ENCODE data around the gene REV1. TPM values are rescaled to one million over a fixed set of nuclear protein-coding genes. Genes with fewer than 3 reads are reported as not detected.
A peak's percentile ranks its signal among the peaks of the same experiment; 100 is the strongest.
"Not testable (repeated sequence)": the region's sequence is repeated elsewhere in the genome, so short reads cannot be mapped to it uniquely, and the experiment has no call there.

The REV1 gene
- polyA plus RNA-seq, 3 donors from 2014 or later: 11.5 to 14.5 (median 14.3) TPM

GRCh38 chr2:99478632-99479031 is 11.2 kb downstream of the REV1 start:
- H3K9me3 Mint-ChIP-seq: no peaks in the 10 kb centered on the region
- DNase-seq: no peak
- no peaks in the 10 kb centered on the region for H3K27me3 Mint-ChIP-seq (ENCODE audit: low read depth in 3 of 3)
- peak overlapping the region in 1 of 6 donors; percentile 1 for H3K27ac Mint-ChIP-seq
- H3K4me3 Mint-ChIP-seq: no peak overlapping the region
- H3K36me3 Mint-ChIP-seq: no peaks in the 10 kb centered on the region
- H3K4me1 Mint-ChIP-seq: peaks cover 24 to 54% of the 10 kb centered on the region in 2 donors

DNA sequence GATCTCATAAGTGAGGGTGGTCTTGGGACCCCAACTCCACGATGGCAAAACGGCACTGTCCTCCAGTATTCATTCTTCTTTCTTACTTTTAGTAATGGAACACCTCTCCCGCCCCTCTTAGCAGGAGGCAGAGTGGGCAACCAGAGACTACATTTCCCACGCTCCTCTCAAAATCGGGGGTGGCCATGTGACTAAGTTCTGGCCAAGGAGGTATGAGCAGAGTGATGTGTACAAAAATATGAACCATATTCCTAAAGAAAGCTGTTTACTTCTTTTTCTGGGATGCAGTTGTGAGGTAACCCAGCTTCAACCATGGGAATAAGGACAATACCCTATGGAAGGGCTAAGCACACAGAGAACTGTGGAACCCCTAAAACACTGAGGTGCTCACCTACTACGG is 12.8 kb downstream of the REV1 start:
- no peaks in the 10 kb centered on the region for H3K27me3 Mint-ChIP-seq (ENCODE audit: low read depth in 3 of 3)
- no peaks in the 10 kb centered on the region for H3K9me3 Mint-ChIP-seq
- no peak for DNase-seq
- H3K36me3 Mint-ChIP-seq: no peaks in the 10 kb centered on the region
- H3K4me3 Mint-ChIP-seq: no peak overlapping the region
- H3K27ac Mint-ChIP-seq: no peak overlapping the region
- H3K4me1 Mint-ChIP-seq: peaks cover 23 to 58% of the 10 kb centered on the region in 2 donors

DNA sequence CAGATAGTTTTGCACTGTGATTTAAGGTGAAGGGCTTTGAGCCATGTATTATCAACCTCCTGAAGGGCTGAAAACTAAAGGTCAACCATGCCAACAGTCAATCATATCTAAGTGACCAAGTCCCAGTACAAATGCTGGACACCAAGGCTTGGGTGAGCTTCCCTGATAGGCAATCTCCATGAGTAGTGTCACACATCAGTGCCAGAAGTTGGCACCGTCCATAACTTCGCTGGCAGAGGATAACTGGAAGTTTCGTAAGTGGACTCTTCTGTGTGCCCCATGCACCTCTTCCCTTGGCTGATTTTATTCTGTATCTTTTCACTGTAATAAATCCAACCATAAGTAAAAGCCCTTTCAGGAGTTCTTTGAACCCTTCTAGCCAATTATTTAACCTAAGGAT is 13.2 kb downstream of the REV1 start:
- H3K36me3 Mint-ChIP-seq: no peaks in the 10 kb centered on the region
- DNase-seq: no peak
- H3K9me3 Mint-ChIP-seq: no peaks in the 10 kb centered on the region
- H3K27me3 Mint-ChIP-seq (ENCODE audit: low read depth in 3 of 3): no peaks in the 10 kb centered on the region
- peaks cover 24 to 61% of the 10 kb centered on the region in 2 donors for H3K4me1 Mint-ChIP-seq
- H3K4me3 Mint-ChIP-seq: no peak overlapping the region
- peak overlapping the region in 1 of 6 donors; percentile 28 for H3K27ac Mint-ChIP-seq

DNA sequence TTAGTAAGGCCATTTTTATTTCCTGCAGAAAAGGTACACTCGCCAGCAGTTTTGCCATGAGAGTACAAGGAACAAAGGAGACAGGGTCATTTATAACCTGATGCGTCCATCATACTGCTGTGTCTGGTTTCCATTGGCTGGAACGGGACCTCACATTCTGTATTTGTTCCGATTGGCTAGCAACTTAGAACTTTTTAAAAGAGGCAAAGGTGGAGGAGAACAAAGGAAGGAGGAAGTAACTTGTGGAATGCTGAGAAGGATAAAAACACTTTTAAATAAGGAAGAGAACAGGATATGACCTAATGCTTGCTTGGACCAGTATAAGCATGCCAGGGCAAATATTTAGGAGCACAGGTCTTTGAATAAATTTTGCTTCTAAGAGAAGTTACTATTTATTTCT is 14.7 kb downstream of the REV1 start:
- not testable (repeated sequence) for H3K27me3 Mint-ChIP-seq (ENCODE audit: low read depth in 3 of 3); DNase-seq; H3K27ac Mint-ChIP-seq; H3K36me3 Mint-ChIP-seq; H3K4me3 Mint-ChIP-seq; H3K9me3 Mint-ChIP-seq
- H3K4me1 Mint-ChIP-seq: peaks cover 26 to 69% of the 10 kb centered on the region in 2 donors

GRCh38 chr2:99473518-99474083 is 16.2 kb downstream of the REV1 start:
- no peaks in the 10 kb centered on the region for H3K27me3 Mint-ChIP-seq (ENCODE audit: low read depth in 3 of 3)
- H3K27ac Mint-ChIP-seq: peak overlapping the region in 1 of 6 donors; percentile 2
- peaks cover 24 to 67% of the 10 kb centered on the region in 2 donors for H3K4me1 Mint-ChIP-seq
- H3K36me3 Mint-ChIP-seq: no peaks in the 10 kb centered on the region
- H3K9me3 Mint-ChIP-seq: no peaks in the 10 kb centered on the region
- no peak overlapping the region for H3K4me3 Mint-ChIP-seq
- DNase-seq: no peak

DNA sequence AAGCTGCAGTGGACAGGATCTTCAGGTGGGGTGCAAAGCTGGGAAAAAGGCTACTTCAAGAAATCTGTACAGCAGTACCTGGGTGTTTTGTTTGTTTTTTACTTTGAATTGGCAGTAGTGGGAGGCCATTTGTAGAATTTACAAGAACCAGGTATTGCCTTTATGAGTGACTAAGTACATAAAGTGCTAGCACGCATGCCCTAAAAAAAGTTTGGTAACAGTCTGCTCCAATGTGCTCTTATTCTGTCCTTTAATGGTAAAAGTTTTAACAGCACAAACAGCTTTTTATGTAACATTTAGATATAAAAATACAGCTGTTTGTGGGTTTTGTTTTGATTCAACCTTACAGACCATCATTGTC is 17.2 kb downstream of the REV1 start:
- H3K9me3 Mint-ChIP-seq: no peaks in the 10 kb centered on the region
- H3K27ac Mint-ChIP-seq: no peak overlapping the region
- H3K4me3 Mint-ChIP-seq: no peak overlapping the region
- H3K36me3 Mint-ChIP-seq: no peaks in the 10 kb centered on the region
- no peak for DNase-seq
- H3K27me3 Mint-ChIP-seq (ENCODE audit: low read depth in 3 of 3): no peaks in the 10 kb centered on the region
- H3K4me1 Mint-ChIP-seq: peaks cover 20 to 60% of the 10 kb centered on the region in 2 donors

DNA sequence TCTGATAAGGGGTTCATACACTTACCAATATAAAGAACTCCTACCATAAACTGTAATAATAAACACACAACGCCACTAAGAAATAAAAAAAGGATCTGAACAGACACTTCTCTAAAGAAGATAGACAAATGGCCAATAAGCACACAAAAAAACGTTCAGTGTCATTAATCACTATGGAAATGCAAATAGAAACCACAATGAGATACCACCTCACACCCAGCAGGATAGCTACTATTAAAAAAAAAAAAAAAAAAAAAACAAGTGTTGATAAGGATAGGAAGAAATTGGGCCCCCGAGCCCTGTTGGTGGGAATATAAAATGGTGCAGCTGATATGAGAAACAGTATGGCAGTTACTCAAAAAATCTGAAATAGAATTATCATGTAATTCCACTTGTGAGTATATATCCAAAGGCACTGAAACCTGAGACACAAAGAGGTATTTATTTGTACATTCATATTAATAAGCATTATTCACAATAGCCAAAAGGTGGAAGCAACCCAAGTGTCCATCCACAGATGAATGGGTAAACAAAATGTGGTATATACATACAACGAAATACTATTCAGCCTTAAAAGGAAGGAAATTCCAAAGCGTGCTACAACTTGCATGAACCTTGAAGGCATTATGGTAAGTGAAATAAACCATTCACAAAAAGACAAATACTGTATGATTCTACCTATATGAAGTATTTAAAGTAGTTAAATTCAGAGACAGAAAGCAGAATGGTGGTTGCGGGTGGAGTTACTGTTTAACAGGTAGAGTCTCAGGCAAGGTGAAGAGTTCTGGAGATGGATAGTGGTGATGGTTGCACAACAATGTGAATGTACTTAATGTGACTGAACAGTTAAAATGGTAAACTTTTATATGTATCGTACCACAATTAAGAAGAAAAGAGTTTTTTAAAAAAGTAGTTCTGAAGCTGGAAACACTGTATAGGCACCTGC is 17.9 kb downstream of the REV1 start:
- peak overlapping the region in 1 of 6 donors; percentile 7 for H3K27ac Mint-ChIP-seq
- no peaks in the 10 kb centered on the region for H3K36me3 Mint-ChIP-seq
- peaks cover 20 to 55% of the 10 kb centered on the region in 2 donors for H3K4me1 Mint-ChIP-seq
- no peaks in the 10 kb centered on the region for H3K9me3 Mint-ChIP-seq
- H3K4me3 Mint-ChIP-seq: no peak overlapping the region
- peak in 2 of 3 donors; percentile 3 to 15 for DNase-seq
- no peaks in the 10 kb centered on the region for H3K27me3 Mint-ChIP-seq (ENCODE audit: low read depth in 3 of 3)

- Mint-ChIP-seq H3K4me3 (no peak overlapping the region), H3K36me3 (no peaks in the 10 kb centered on the region), H3K27ac (no peak overlapping the region), H3K27me3 (ENCODE audit: low read depth in 3 of 3) (no peaks in the 10 kb centered on the region), H3K4me1 (peaks cover 22 to 53% of the 10 kb centered on the region in 2 donors), H3K9me3 (no peaks in the 10 kb centered on the region)
- no peak for DNase-seq
Observed at GRCh38 chr2:99470957-99471356, 18.9 kb downstream of the REV1 start.

- not testable (repeated sequence) for H3K4me3 Mint-ChIP-seq; H3K27ac Mint-ChIP-seq; H3K9me3 Mint-ChIP-seq; H3K27me3 Mint-ChIP-seq (ENCODE audit: low read depth in 3 of 3); H3K36me3 Mint-ChIP-seq; DNase-seq
- peaks cover 23 to 58% of the 10 kb centered on the region in 2 donors for H3K4me1 Mint-ChIP-seq
Observed at GRCh38 chr2:99470459-99470858, 19.4 kb downstream of the REV1 start.

DNA sequence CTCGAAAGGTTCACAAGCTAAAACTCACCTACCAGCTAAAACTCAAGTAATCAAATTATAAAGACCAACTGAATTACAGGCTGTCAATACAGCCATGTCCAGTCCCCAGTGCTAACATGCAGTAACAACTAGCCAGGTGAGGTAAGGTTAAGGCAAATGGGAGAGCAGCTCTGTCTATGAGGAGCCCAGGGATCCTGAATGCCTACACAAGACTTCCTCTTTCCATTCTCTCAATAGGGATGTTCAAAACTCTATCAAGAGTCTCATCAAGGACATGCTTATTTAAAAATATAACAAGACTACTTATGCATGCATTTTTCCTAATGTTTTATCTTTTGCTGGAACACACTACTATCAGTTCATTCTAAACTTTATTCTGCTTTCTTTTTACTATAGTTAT is 20.4 kb downstream of the REV1 start:
- DNase-seq: no peak
- Mint-ChIP-seq H3K4me1 (peaks cover 25 to 54% of the 10 kb centered on the region in 2 donors), H3K27me3 (ENCODE audit: low read depth in 3 of 3) (no peaks in the 10 kb centered on the region), H3K36me3 (no peaks in the 10 kb centered on the region), H3K9me3 (no peaks in the 10 kb centered on the region), H3K27ac (no peak overlapping the region), H3K4me3 (no peak overlapping the region)

DNA sequence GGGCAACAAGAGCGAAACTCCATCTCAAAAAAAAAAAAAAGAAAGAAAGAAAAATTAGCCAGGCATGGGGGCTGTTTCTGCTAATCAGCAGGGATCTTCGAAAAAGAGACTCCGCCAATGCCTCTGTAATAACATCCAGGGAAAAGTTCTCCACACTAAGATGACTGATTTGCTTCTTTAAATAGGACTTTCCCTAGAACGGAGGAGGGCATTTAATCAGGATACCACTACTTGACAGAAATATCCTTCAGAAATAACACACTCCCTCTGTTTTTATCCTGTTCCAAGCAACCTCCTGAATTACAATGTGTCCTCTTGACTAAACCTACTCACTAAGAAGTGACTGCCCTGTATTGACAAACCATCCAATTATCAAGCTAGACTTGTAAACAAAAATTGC is 21.7 kb downstream of the REV1 start:
- Mint-ChIP-seq H3K4me3 (no peak overlapping the region), H3K27me3 (ENCODE audit: low read depth in 3 of 3) (peaks cover 0 to 2% (median 0%) of the 10 kb centered on the region in 3 donors), H3K36me3 (no peaks in the 10 kb centered on the region), H3K9me3 (no peaks in the 10 kb centered on the region), H3K27ac (no peak overlapping the region), H3K4me1 (peaks cover 18 to 42% of the 10 kb centered on the region in 2 donors)
- no peak for DNase-seq

DNA sequence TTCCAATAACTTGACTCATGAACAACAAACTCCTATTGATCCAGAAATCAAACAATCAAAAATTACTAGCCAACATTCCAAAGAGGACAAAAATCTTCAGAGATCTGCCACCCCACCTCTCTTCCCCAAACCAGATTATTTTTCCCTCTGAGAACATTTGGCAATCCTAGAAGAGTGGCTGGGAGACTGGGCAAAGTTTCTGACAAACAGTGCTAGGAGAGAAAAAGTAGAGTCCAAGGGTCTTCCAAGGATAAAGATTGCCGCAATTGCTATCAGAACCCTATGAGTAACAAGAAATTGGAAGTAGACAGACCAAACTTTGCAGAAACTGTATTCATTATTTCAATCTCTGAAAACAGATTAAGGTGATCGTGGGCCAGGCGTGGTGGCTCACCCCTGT is 22.4 kb downstream of the REV1 start:
- no peaks in the 10 kb centered on the region for H3K36me3 Mint-ChIP-seq
- H3K27ac Mint-ChIP-seq: peak overlapping the region in 2 of 6 donors; percentile 22 to 40
- H3K9me3 Mint-ChIP-seq: no peaks in the 10 kb centered on the region
- H3K4me1 Mint-ChIP-seq: peaks cover 18 to 41% of the 10 kb centered on the region in 2 donors
- DNase-seq: no peak
- H3K4me3 Mint-ChIP-seq: no peak overlapping the region
- peaks cover 0 to 2% (median 0%) of the 10 kb centered on the region in 3 donors for H3K27me3 Mint-ChIP-seq (ENCODE audit: low read depth in 3 of 3)

DNA sequence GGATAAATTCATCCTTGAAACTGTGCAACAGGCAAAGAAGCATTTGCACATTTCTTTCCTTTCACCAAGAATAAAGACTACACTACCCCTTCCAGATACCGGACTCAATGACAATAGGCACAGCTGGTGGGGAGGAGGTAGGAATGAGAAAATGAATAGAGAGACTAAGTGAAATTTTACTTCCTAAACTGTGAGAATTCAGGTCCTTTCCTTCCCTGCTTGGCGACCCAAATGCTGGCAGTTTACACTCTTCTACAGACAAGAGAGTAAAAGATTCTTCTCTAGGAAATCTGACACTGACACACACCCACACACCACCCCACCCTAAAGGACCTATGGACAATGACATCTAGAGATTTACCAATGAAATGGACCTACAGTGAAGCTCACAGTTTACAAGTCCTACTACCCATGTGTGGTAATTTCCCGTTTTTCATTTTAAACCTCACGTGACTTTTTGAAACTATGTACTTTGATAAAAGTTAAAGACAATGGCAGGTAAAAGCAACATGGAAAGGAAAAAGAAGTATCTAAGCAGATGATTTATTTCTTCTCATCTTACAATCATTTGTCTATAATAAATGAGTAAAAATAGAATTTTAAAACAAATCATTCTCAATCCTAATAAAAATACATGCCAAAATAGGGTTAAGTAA is 27.9 kb downstream of the REV1 start:
- peak overlapping the region in 1 of 6 donors; percentile 59 for H3K27ac Mint-ChIP-seq
- H3K27me3 Mint-ChIP-seq (ENCODE audit: low read depth in 3 of 3): peaks cover 0 to 2% (median 0%) of the 10 kb centered on the region in 3 donors
- H3K4me3 Mint-ChIP-seq: no peak overlapping the region
- no peak for DNase-seq
- H3K9me3 Mint-ChIP-seq: no peaks in the 10 kb centered on the region
- H3K36me3 Mint-ChIP-seq: peaks cover 16 to 31% (median 17%) of the 10 kb centered on the region in 3 donors
- H3K4me1 Mint-ChIP-seq: peaks cover 6 to 9% of the 10 kb centered on the region in 2 donors

- peak overlapping the region in 1 of 6 donors; percentile 25 for H3K27ac Mint-ChIP-seq
- H3K4me3 Mint-ChIP-seq: no peak overlapping the region
- H3K9me3 Mint-ChIP-seq: no peaks in the 10 kb centered on the region
- DNase-seq: no peak
- peaks cover 2 to 18% of the 10 kb centered on the region in 2 donors for H3K4me1 Mint-ChIP-seq
- peaks cover 16 to 38% (median 21%) of the 10 kb centered on the region in 3 donors for H3K36me3 Mint-ChIP-seq
- H3K27me3 Mint-ChIP-seq (ENCODE audit: low read depth in 3 of 3): peaks cover 0 to under 1% (median 0%) of the 10 kb centered on the region in 3 donors
Observed at GRCh38 chr2:99458529-99458928, 31.3 kb downstream of the REV1 start.

Data from immature natural killer cell (primary cell).